ENCODE results near the gene CHAF1A.

DNA sequence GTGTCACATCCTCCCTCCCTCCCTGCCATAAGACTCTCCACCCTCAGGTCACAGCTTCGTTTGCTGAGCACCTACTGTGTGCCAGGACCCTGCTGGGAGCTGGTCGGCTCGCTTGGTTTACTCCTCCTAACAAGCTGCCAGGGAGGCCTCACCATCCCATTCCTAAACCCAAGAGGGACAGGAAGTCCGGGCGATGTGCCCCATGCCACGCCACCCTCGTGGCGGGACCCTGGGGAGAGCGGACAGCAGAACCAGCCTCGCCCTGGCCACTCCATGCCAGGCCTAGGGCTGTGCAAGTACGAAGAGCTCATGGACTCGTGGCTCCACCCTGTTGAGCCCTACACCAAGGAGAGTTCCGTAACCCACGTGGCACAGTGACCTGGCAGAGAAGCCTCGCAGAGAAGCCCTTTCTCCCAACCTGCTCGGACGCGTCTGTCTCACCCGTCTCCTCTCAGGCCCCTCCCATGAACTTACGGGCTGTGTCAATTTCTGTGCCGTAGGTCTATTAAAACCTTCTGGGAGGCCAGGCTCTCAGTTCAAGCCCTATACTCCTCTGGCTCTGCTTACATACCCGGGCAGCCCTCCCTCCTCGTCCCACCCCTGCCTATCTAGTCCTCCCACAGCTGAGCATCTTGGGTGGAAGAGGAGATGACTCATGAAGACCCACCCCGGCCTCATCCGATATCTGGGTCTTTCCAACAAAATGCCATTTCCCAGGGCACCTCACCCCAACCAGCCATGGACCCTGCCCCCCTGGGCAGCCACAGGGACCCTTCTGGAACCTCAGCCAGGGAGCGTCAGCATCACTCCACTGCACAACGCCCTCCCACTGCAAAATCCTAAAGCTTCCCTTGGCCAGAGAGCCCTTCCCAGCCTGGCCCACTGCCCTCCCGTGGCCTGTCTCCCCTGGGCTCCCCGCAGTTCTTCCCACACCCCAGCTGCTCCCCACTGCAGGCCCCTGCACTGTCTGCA, 52.6 kb downstream of the CHAF1A start:
- TF ChIP-seq, protein P1, sequence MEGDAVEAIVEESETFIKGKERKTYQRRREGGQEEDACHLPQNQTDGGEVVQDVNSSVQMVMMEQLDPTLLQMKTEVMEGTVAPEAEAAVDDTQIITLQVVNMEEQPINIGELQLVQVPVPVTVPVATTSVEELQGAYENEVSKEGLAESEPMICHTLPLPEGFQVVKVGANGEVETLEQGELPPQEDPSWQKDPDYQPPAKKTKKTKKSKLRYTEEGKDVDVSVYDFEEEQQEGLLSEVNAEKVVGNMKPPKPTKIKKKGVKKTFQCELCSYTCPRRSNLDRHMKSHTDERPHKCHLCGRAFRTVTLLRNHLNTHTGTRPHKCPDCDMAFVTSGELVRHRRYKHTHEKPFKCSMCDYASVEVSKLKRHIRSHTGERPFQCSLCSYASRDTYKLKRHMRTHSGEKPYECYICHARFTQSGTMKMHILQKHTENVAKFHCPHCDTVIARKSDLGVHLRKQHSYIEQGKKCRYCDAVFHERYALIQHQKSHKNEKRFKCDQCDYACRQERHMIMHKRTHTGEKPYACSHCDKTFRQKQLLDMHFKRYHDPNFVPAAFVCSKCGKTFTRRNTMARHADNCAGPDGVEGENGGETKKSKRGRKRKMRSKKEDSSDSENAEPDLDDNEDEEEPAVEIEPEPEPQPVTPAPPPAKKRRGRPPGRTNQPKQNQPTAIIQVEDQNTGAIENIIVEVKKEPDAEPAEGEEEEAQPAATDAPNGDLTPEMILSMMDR (IDR thresholded peaks at IDR 0.05; ENCODE audit: borderline replicate concordance, extremely low read depth, low read length, poor library complexity, severe bottlenecking): no peak
- TF ChIP-seq EZH2 (IDR thresholded peaks at IDR 0.05; ENCODE audit: borderline replicate concordance, low read depth, low read length, severe bottlenecking): no peak
